Breast epithelium (tissue), 4 donors: ENCODE results near the gene CMSS1. TPM values are rescaled to one million over a fixed set of nuclear protein-coding genes. Genes with fewer than 3 reads are reported as not detected.

Experiments used
- DNase-seq, 2 donors: peaks; one replicate each; pipeline ENCODE4 v3.0.0-alpha.2; 2019; ENCODE audit warnings: low spot score in 2 of 2
- H3K27ac ChIP-seq, 2 donors: fragments of 200-600 bp; sonication (generic) in 1 of 2; one replicate each; pipeline ENCODE4 v1.5.1; 2016 to 2019; ENCODE audit warnings: mild to moderate bottlenecking in 1 of 2
- H3K27me3 ChIP-seq, 2 donors: fragments of 200-600 bp; sonication (generic) in 1 of 2; one replicate each; pipeline versions ENCODE4 v1.5.1 to v1.6.0; 2017 to 2019; ENCODE audit warnings: control low read depth in 1 of 2, mild to moderate bottlenecking in 1 of 2
- H3K36me3 ChIP-seq: fragments of 200-600 bp; one replicate; pipeline ENCODE4 v1.5.1; 2019
- H3K4me1 ChIP-seq, 2 donors: fragments of 200-600 bp; sonication (generic); one replicate each; pipeline ENCODE4 v1.5.1; 2016 to 2019; ENCODE audit warnings: control low read depth in 1 of 2
- H3K4me3 ChIP-seq, 3 donors: fragments of 200-600 bp; sonication (generic); 1 replicate in 2 of 3; 2 replicates in 1 of 3; pipeline ENCODE4 v1.5.1; 2016 to 2019; ENCODE audit warnings: mild to moderate bottlenecking in 3 of 3, moderate library complexity in 2 of 3
- H3K9me3 ChIP-seq, 2 donors: fragments of 200-600 bp; sonication (generic) in 1 of 2; one replicate each; pipeline ENCODE4 v1.5.1; 2016 to 2019; ENCODE audit warnings: control low read depth in 1 of 2
- CTCF ChIP-seq, 3 donors: fragments of 450-650 bp; IDR thresholded peaks; one replicate each; pipeline ENCODE4 v1.5.1; 2016 to 2017; ENCODE audit warnings: antibody characterized with exemption in 3 of 3, mild to moderate bottlenecking in 3 of 3, moderate library complexity in 3 of 3
- POLR2A ChIP-seq: fragments of 450-650 bp; IDR thresholded peaks from one replicate; pipeline ENCODE4 v1.6.1; 2016; ENCODE audit warnings: antibody characterized with exemption, mild to moderate bottlenecking, moderate library complexity
- POLR2AphosphoS5 ChIP-seq, 3 donors: sonication (generic); formaldehyde crosslinking; IDR thresholded peaks; one replicate each; pipeline ENCODE4 v1.6.1; 2017; ENCODE audit warnings: antibody characterized with exemption in 3 of 3
- intact Hi-C: fragments of 100-400 bp; cut with DNase I; formaldehyde crosslinking; loops from one replicate; pipeline ENCODE4 v1.15.1; 2023; ENCODE audit warnings: low total_unique reads
- total RNA-seq, 3 donors: library from RNA; depleted of rRNA; stranded (reverse); fragments of >200 nt; gene quantifications; one replicate each; pipeline ENCODE4 v1.1.0, GENCODE V29; 2016

CMSS1 gene
- total RNA-seq, 3 donors from 2014 or later = 15.5 to 35.4 (median 16.1) TPM

DNA sequence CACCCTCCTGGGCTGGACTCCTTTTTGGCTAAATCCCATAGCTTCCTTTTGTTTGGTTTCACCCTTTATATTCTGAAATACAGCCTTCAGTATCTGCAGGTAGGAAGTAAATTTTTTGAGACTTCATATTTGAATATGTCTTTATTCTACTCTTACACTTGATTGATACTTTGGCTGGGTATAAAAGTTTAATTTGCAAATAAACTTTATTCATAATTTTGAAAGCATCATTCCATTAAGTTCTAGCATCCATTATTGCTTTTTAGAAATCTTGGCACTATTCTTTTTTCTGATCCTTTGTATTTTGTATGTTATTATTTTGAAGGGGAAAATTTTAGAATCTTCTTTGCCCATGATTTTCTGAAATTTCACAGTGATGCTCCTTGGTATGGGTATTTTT is 337.9 kb downstream of the CMSS1 start:
- Histone ChIP-seq H3K27me3 (no peaks in the 10 kb centered on the region), H3K4me1 (no peaks in the 10 kb centered on the region), H3K27ac (no peak overlapping the region), H3K36me3 (no peaks in the 10 kb centered on the region), H3K9me3 (peaks cover 8 to 13% of the 10 kb centered on the region in 2 donors), H3K4me3 (no peak overlapping the region)
- intact Hi-C loops = no loop called here
- TF ChIP-seq POLR2A (no peak), POLR2AphosphoS5 (IDR thresholded peaks at IDR 0.05) (no peak), CTCF (IDR thresholded peaks at IDR 0.05) (no peak)
- DNase-seq = no peak

GRCh38 chr3:100157685-100158084 is 340.0 kb downstream of the CMSS1 start:
- Histone ChIP-seq H3K27ac (no peak overlapping the region), H3K27me3 (no peaks in the 10 kb centered on the region), H3K9me3 (peaks cover 8 to 13% of the 10 kb centered on the region in 2 donors), H3K4me3 (no peak overlapping the region), H3K4me1 (no peaks in the 10 kb centered on the region), H3K36me3 (no peaks in the 10 kb centered on the region)
- TF ChIP-seq CTCF (IDR thresholded peaks at IDR 0.05) (no peak), POLR2A (no peak), POLR2AphosphoS5 (IDR thresholded peaks at IDR 0.05) (no peak)
- intact Hi-C loops = no loop called here
- no peak for DNase-seq

- Histone ChIP-seq H3K36me3 (no peaks in the 10 kb centered on the region), H3K27me3 (no peaks in the 10 kb centered on the region), H3K4me3 (no peak overlapping the region), H3K27ac (peak overlapping the region in 1 of 2 donors; percentile 19), H3K9me3 (peaks cover 8 to 13% of the 10 kb centered on the region in 2 donors), H3K4me1 (no peaks in the 10 kb centered on the region)
- DNase-seq = no peak
- TF ChIP-seq POLR2AphosphoS5 (IDR thresholded peaks at IDR 0.05) = no peak
- TF ChIP-seq CTCF (IDR thresholded peaks at IDR 0.05) = no peak
- TF ChIP-seq POLR2A = no peak
- intact Hi-C loops = no loop called here
Measured at GRCh38 chr3:100158918-100159330, 341.3 kb downstream of the CMSS1 start.

GRCh38 chr3:100159331-100160153 is 341.9 kb downstream of the CMSS1 start:
- Histone ChIP-seq H3K27me3 (no peaks in the 10 kb centered on the region), H3K36me3 (no peaks in the 10 kb centered on the region), H3K9me3 (peaks cover 8 to 13% of the 10 kb centered on the region in 2 donors), H3K27ac (peak overlapping the region; percentile 37 to 38), H3K4me1 (no peaks in the 10 kb centered on the region), H3K4me3 (no peak overlapping the region)
- TF ChIP-seq POLR2A (no peak), POLR2AphosphoS5 (IDR thresholded peaks at IDR 0.05) (no peak), CTCF (IDR thresholded peaks at IDR 0.05) (no peak)
- intact Hi-C loops = no loop called here
- no peak for DNase-seq

DNA sequence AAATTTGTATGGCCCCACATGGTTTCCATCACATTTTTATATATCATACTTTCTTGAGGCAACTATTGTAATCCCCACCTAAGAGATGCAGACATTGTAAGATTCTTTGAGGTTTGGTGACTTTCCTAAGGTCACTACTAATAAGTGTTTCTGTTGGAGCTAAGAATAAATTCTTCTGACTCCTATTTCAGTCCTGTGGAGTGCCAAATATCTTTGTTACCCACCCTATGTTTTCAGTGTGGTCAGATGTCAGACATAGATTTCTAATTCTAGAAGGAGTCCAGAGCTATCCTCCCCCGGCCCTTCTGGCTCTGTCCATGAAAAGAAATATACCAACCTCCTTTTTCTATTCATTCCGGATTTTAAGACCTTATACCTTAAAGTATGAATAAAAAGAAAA is 342.9 kb downstream of the CMSS1 start:
- intact Hi-C loops = no loop called here
- Histone ChIP-seq H3K36me3 (no peaks in the 10 kb centered on the region), H3K27me3 (no peaks in the 10 kb centered on the region), H3K4me1 (no peaks in the 10 kb centered on the region), H3K27ac (no peak overlapping the region), H3K9me3 (peaks cover 8 to 9% of the 10 kb centered on the region in 2 donors), H3K4me3 (no peak overlapping the region)
- TF ChIP-seq POLR2AphosphoS5 (IDR thresholded peaks at IDR 0.05) = no peak
- no peak for TF ChIP-seq POLR2A
- TF ChIP-seq CTCF (IDR thresholded peaks at IDR 0.05) = no peak
- no peak for DNase-seq
